ENCODE results near the gene RIC8B.

- TF ChIP-seq POLR2AphosphoS5 (IDR thresholded peaks at IDR 0.05) (no peak), CTCF (IDR thresholded peaks at IDR 0.05) (no peak), POLR2A (IDR thresholded peaks at IDR 0.05) (no peak), EP300 (IDR thresholded peaks at IDR 0.05) (no peak)
Observed at GRCh38 chr12:106764738-106765137, 9.7 kb upstream of the RIC8B start.

Data from suprapubic skin (tissue), 4 donors.